ENCODE measurements around the gene ZNF133. TPM values are rescaled to one million over a fixed set of nuclear protein-coding genes. Genes with fewer than 3 reads are reported as not detected.

The ZNF133 gene
- total and polyA plus RNA-seq, 2 experiments from 2014 or later: 9.4 to 15.1 TPM

DNA sequence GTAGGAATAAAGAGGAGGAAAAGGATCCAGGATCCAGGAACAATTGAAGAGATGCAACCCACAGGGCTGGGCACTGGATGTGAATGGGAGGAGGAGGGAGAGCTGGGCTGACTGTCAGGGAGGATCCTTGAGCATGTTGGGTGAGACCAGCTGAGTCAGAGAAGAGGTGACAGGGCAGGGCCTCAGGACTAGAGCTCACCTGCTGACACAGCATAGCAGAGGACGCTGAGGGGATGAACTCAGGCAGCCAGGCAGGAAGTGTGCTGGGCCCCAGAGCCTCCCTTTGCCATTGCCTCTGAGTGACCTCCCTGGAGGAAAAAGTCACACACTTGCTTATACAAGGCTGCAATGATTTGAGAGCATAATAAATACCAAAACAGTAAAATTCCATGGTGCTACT lies 72.3 kb downstream of the ZNF133 start (continued):
- TF ChIP-seq, protein P1, sequence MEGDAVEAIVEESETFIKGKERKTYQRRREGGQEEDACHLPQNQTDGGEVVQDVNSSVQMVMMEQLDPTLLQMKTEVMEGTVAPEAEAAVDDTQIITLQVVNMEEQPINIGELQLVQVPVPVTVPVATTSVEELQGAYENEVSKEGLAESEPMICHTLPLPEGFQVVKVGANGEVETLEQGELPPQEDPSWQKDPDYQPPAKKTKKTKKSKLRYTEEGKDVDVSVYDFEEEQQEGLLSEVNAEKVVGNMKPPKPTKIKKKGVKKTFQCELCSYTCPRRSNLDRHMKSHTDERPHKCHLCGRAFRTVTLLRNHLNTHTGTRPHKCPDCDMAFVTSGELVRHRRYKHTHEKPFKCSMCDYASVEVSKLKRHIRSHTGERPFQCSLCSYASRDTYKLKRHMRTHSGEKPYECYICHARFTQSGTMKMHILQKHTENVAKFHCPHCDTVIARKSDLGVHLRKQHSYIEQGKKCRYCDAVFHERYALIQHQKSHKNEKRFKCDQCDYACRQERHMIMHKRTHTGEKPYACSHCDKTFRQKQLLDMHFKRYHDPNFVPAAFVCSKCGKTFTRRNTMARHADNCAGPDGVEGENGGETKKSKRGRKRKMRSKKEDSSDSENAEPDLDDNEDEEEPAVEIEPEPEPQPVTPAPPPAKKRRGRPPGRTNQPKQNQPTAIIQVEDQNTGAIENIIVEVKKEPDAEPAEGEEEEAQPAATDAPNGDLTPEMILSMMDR (conservative IDR thresholded peaks at IDR 0.05; ENCODE audit: low read depth in 2 of 2): no peak
- no peak for TF ChIP-seq ZNF331 (CRISPR knock-in tag; IDR thresholded peaks at IDR 0.05; ENCODE audit: low read depth)
- TF ChIP-seq, protein P2, sequence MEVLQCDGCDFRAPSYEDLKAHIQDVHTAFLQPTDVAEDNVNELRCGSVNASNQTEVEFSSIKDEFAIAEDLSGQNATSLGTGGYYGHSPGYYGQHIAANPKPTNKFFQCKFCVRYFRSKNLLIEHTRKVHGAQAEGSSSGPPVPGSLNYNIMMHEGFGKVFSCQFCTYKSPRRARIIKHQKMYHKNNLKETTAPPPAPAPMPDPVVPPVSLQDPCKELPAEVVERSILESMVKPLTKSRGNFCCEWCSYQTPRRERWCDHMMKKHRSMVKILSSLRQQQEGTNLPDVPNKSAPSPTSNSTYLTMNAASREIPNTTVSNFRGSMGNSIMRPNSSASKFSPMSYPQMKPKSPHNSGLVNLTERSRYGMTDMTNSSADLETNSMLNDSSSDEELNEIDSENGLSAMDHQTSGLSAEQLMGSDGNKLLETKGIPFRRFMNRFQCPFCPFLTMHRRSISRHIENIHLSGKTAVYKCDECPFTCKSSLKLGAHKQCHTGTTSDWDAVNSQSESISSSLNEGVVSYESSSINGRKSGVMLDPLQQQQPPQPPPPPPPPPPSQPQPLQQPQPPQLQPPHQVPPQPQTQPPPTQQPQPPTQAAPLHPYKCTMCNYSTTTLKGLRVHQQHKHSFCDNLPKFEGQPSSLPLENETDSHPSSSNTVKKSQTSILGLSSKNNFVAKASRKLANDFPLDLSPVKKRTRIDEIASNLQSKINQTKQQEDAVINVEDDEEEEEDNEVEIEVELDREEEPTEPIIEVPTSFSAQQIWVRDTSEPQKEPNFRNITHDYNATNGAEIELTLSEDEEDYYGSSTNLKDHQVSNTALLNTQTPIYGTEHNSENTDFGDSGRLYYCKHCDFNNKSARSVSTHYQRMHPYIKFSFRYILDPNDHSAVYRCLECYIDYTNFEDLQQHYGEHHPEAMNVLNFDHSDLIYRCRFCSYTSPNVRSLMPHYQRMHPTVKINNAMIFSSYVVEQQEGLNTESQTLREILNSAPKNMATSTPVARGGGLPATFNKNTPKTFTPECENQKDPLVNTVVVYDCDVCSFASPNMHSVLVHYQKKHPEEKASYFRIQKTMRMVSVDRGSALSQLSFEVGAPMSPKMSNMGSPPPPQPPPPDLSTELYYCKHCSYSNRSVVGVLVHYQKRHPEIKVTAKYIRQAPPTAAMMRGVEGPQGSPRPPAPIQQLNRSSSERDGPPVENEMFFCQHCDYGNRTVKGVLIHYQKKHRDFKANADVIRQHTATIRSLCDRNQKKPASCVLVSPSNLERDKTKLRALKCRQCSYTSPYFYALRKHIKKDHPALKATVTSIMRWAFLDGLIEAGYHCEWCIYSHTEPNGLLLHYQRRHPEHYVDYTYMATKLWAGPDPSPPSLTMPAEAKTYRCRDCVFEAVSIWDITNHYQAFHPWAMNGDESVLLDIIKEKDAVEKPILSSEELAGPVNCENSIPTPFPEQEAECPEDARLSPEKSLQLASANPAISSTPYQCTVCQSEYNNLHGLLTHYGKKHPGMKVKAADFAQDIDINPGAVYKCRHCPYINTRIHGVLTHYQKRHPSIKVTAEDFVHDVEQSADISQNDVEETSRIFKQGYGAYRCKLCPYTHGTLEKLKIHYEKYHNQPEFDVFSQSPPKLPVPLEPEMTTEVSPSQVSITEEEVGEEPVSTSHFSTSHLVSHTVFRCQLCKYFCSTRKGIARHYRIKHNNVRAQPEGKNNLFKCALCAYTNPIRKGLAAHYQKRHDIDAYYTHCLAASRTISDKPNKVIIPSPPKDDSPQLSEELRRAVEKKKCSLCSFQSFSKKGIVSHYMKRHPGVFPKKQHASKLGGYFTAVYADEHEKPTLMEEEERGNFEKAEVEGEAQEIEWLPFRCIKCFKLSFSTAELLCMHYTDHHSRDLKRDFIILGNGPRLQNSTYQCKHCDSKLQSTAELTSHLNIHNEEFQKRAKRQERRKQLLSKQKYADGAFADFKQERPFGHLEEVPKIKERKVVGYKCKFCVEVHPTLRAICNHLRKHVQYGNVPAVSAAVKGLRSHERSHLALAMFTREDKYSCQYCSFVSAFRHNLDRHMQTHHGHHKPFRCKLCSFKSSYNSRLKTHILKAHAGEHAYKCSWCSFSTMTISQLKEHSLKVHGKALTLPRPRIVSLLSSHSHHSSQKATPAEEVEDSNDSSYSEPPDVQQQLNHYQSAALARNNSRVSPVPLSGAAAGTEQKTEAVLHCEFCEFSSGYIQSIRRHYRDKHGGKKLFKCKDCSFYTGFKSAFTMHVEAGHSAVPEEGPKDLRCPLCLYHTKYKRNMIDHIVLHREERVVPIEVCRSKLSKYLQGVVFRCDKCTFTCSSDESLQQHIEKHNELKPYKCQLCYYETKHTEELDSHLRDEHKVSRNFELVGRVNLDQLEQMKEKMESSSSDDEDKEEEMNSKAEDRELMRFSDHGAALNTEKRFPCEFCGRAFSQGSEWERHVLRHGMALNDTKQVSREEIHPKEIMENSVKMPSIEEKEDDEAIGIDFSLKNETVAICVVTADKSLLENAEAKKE (CRISPR knock-in tag; IDR thresholded peaks at IDR 0.05): no peak
- no peak for TF ChIP-seq CREB1 (CRISPR knock-in tag; IDR thresholded peaks at IDR 0.05; ENCODE audit: low read depth)
- no peak for TF ChIP-seq STAT1 (IDR thresholded peaks at IDR 0.05; ENCODE audit: unreplicated experiment)

DNA sequence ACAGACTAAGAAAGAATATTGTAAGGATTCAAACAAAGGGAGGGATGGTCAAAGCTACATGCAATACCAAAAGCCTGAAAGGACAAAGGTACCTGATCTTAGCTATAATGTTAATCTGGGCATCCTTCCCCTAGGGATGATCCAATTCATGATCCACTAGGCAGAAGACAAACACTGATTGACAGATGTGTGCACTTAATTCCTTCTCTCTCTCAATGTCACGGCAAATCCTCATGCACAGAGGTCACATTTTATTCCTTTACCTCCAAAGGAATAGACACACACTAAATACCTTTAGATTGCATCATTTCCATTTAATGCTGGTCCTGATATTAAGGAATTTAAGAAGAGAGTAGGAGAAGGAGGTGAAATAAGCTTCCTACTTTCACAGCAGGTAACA lies 73.4 kb downstream of the ZNF133 start:
- Mint-ChIP-seq H3K9me3 (no peaks in the 10 kb centered on the region; the same call in 2 of the 3 replicates), H3K4me1 (peaks cover 3% of the 10 kb centered on the region; the same call in 1 of the 3 replicates), H3K4me3 (no peak overlapping the region), H3K36me3 (ENCODE audit: low read depth) (no peaks in the 10 kb centered on the region), H3K27me3 (ENCODE audit: insufficient read depth, low read depth, poor library complexity) (peaks cover 6% of the 10 kb centered on the region), H3K27ac (no peak overlapping the region)
- no peak overlapping the region for H3K4me3 ChIP-seq
- no peaks in the 10 kb centered on the region for H4K20me1 ChIP-seq (replicated peaks; ENCODE audit: insufficient read depth)
- no peaks in the 10 kb centered on the region for H3K27me3 ChIP-seq (ENCODE audit: insufficient read depth)
- H3F3A ChIP-seq (replicated peaks; ENCODE audit: low read depth): no peaks in the 10 kb centered on the region
- H3K36me3 ChIP-seq (ENCODE audit: insufficient read depth): no peaks in the 10 kb centered on the region
- ATAC-seq: no peak
- H3K4me1 ChIP-seq (ENCODE audit: insufficient read depth): no peaks in the 10 kb centered on the region
- H3K27ac ChIP-seq (ENCODE audit: low read depth): no peak overlapping the region
- DNase-seq (ENCODE audit: low spot score): no peak
- peaks cover 10% of the 10 kb centered on the region; the same call in 1 of the 2 replicates for H3K9me2 ChIP-seq (ENCODE audit: insufficient read depth)
- H2AFZ ChIP-seq: no peak overlapping the region; the same call in 1 of the 2 replicates
- H3K4me2 ChIP-seq: no peak overlapping the region
- no peaks in the 10 kb centered on the region for H3K79me2 ChIP-seq (replicated peaks; ENCODE audit: insufficient read depth)
- TF ChIP-seq ZNF114 (CRISPR knock-in tag; IDR thresholded peaks at IDR 0.05) (no peak), EZH2phosphoT487 (IDR thresholded peaks at IDR 0.05; ENCODE audit: unreplicated experiment) (no peak), NANOG (IDR thresholded peaks at IDR 0.05; ENCODE audit: borderline replicate concordance) (no peak), JUNB (IDR thresholded peaks at IDR 0.05; ENCODE audit: unreplicated experiment) (no peak)
- TF ChIP-seq, protein P1 (conservative IDR thresholded peaks at IDR 0.05; ENCODE audit: low read depth in 2 of 2): no peak

Data from GM23338 (cell line).